Activated effector memory CD4-positive, alpha-beta T cell treated with anti-CD3 and anti-CD28 coated beads, Interleukin-2, amount 50 U/mL, for 16 hours (primary cell): ENCODE measurements around the gene EBF4.
A peak's percentile ranks its signal among the peaks of the same experiment; 100 is the strongest.

Experiments used
- DNase-seq: peaks from one replicate; pipeline ENCODE4 v3.0.0-alpha.2; 2020

Gene EBF4

DNA sequence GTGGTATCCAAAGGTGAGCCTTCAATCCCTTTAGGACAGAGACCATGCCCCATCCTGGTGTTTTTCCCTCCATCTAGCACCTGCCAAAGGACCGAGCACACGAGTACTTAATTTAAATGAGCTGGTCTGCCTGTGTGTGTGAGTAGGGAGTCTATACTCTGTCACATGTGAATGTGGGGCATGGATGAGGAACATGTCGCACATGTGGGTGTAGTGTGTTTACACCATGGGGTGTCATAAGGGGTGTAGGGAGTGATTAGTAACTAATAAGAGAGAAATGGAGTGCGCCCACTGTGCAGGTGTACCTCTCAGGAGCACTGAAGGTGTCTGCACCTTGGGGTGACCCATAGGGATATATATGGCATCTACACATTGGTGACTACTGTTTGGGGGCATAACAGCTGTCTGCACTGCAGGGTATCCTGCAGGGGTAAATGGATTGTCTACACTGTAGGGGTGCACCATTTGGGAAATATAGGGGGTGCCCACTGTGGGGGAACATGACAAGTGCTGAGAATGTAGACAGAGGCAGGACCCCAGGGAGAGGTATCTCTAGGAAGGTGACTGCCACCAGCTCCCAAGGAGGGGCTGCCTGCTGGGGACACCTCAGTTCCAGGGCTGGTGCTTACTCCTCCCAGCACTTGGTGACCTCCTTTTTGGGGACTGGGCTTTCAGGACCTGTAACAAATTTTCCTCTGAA, 53.5 kb downstream of the EBF4 start:
- DNase-seq, result peak; percentile 58

- DNase-seq, result peak; percentile 41
Measured at GRCh38 chr20:2746636-2747265, 54.2 kb downstream of the EBF4 start.

GRCh38 chr20:2747676-2748235, 55.2 kb downstream of the EBF4 start:
- DNase-seq, result peak; percentile 38

DNA sequence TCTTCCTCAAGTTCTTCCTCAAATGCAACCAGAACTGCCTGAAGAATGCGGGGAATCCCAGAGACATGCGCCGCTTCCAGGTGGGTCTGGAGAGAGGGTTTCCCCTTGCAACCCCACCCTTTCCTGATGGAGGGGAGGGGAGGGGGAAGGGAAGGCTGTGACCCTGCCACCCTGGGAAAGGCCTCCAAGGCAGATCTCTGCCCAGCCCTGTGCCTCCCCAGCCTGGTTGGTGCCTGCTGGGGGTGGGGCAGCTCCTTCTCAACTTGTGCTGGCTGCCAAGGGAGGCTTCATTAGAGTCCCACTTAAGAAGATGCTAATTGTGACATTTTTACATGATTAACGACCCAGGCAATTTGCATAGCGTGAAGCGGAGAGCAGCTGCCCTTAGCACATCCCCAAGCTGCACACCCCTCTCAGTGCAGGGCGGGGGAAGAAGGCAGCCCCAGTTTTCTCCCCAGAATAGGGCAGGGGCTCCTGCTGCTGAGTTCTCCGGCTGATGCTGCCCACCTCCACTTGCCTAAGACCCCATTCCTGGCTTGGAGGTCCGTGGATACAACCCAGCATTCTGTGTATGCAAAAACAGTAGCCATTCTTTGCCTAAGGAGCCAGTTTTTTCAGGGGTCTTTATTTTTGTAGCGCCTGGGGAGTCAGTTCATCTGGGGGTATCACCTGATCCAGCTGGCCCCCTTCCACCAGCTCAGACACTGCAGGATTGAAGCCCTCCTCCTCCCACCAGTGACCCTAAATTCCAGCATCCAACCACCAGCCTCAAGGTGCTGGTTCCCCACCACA, 56.2 kb downstream of the EBF4 start:
- peak; percentile 61 for DNase-seq

DNA sequence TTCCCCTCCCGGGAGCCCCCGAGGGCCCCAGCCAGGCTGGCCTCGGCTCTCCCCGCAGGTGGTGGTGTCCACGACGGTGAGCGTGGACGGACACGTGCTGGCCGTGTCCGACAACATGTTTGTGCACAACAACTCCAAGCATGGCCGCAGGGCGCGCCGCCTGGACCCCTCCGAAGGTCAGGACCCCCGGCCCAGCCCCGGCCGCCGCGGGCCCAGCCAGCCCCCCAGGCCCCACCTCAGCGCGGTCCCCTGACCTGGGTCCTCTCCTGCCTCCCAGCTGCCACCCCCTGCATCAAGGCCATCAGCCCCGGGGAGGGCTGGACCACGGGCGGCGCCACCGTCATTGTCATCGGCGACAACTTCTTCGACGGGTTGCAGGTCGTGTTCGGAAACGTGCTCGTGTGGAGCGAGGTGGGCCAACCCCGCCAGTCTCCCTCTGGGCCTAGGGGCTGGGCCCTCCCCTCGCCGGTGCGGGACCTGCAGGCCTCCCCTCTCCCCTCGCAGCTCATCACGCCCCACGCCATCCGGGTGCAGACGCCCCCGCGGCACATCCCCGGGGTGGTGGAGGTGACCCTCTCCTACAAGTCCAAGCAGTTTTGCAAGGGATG, 56.9 kb downstream of the EBF4 start:
- DNase-seq, result peak; percentile 63

GRCh38 chr20:2749951-2750490, 57.4 kb downstream of the EBF4 start:
- DNase-seq, result no peak

- peak; percentile 63 for DNase-seq
Measured at GRCh38 chr20:2750491-2751251, 58.1 kb downstream of the EBF4 start.

DNA sequence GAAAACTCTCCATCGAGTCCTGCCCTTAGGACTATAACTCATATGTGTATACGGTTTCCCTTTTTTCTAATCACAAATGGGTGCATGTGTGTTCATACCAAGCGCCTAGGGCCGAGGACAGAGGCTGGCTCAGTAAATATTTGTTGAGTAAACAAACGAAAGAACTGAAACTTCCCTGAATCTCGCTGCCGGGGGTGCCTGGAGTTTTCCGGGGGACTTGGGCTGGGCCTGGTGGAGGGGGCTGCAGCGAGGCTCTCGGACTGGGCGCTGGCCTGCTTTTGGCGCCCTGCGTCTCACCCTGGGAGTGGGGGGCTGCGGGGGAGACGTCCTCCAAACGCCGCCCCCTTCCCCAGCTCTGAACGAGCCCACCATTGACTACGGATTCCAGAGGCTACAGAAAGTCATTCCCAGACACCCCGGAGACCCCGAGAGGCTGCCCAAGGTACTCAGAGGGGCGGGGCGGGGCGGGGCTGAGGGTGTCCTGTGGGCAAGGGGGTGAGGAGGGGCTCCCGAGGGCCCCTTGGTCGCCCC, 58.8 kb downstream of the EBF4 start:
- peak; percentile 62 for DNase-seq

- DNase-seq, result peak; percentile 83
Measured at GRCh38 chr20:2751878-2752566, 59.4 kb downstream of the EBF4 start.

- peak; percentile 73 for DNase-seq
Measured at GRCh38 chr20:2752567-2753460, 60.2 kb downstream of the EBF4 start.

GRCh38 chr20:2753461-2754040, 61.0 kb downstream of the EBF4 start:
- DNase-seq, result peak; percentile 60

DNA sequence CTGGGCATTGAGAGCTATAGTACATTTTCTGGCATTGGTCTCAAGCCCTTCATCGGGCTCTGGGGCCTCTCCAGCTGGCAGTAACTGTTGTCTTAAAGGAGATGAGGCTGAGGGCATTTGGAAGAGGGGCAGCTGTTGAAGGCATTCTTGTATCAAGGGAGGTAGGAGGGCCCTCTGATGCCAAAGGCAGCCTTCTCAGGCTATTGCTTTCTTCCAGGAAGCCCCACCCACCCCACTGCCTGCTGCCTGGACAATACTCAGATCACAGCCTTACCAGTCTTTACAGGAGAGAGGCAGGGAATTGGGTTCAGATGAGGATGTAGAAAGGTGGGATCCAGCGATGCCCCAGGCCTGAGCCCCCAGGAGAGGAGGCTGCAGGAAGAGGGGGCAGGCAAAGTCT, 61.8 kb downstream of the EBF4 start:
- peak; percentile 2 for DNase-seq

DNA sequence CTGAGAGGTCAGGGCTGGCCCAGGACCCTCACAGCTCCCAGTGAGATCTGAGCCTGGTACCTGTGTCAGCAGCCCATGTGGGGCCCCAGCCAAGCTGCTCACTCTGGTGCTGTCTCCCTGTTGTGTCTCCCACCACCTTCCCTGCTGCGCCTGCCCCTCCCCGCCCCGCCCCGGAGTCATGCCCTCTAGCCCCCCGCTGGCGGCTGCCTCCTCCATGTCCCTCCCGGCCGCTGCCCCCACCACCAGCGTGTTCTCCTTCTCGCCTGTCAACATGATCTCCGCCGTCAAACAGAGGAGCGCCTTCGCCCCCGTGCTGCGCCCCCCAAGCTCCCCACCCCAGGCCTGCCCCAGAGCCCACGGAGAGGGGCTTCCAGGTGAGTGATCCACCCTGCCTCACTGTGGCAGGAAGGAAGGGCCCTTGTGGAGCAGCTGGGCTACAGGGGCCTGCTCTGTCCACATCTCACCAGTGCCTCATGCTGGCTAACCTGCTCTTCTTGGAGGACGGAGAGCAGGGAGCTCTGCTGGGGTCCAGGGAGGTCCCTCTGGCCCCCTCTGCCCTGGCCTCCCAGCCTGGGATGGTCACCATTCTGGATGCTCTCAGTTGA, 63.0 kb downstream of the EBF4 start:
- peak; percentile 27 for DNase-seq

DNA sequence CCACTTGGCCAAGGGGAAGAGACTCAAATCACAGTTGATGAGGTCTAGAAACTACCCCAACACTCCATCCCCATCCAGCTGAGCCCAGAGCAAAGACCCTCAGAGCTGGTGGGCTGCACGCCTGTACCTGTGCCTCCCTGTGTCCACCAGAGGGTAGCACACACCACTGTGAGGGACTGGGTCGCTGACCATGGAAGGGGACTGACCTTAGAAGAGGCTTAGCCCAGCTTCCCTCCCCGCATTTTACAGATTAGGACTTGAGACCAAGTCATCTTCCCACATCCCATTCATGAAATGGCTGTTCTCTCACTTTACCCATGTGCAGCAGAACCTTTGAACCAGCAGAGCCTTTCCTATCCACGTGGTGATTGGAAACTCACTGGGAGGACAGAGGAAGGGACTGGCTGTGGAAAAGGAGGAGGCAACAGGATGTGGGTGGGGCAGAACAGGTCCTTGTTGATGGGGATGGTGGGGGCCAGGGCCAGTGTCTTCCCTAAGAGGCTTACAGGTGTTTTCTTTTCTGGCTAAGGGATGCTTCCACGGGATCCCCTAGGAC, 63.6 kb downstream of the EBF4 start:
- peak; percentile 56 for DNase-seq

GRCh38 chr20:2757001-2757400, 64.4 kb downstream of the EBF4 start:
- no peak for DNase-seq

GRCh38 chr20:2757969-2758368, 65.4 kb downstream of the EBF4 start:
- no peak for DNase-seq

DNA sequence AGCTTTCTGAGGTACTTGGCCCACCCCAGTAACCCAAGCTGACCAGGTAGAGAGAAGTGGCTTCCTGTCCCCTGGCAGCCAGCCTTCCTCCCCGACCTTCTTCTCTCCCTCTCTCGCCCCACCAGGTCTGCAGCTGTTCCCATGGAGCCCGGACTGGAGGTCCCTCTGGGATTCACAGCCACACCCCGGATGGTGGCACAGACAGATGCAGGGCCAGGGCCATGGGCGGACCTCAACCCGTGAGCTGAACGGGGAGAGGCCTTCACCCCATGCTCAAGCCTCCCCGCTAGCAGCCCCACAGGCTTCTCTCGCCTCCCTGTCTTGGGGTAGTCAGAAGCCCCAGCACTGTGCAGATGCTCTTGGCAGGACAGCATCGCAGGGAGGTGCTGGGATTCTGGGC, 66.6 kb downstream of the EBF4 start:
- DNase-seq, result no peak

GRCh38 chr20:2759603-2760296, 67.2 kb downstream of the EBF4 start:
- DNase-seq, result no peak
